SHP77 treated with DMSO at 0.1 percent for 48 hours (cell line): ENCODE data around the gene MPZL3.
"Not testable (repeated sequence)": the region's sequence is repeated elsewhere in the genome, so short reads cannot be mapped to it uniquely, and the experiment has no call there.

Source experiments
- DNase-seq: peaks from one replicate; lab custom pipeline; 2025; lab: John Stamatoyannopoulos, UW

MPZL3 gene

DNA sequence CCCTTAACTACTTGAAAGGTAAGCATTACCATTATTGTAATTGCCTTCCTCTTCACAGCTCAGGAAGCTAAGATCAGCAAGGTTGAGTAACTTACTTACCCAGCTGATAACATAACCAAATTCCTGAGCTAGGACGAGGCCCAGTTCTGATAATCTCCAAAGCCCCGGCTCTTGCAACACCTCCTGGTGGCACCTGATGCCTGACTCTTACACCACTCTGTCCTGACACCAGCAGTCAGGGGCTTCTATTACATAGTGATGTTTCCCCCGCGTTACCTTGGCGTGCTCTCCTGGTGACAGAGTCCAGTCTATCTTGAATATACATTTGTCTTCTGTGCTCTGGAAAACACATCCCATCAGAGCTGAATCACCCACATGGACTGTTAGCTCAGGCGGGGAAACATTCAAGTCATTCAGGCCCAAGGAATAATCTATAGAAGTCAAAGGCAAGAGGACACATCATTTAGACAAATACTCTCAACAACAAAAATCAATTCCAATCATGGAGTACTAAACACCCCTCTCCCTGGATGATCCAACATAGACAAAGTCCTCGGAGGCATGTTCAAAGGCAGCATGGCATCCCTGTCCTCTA, 39.9 kb downstream of the MPZL3 start:
- DNase-seq: no peak

DNA sequence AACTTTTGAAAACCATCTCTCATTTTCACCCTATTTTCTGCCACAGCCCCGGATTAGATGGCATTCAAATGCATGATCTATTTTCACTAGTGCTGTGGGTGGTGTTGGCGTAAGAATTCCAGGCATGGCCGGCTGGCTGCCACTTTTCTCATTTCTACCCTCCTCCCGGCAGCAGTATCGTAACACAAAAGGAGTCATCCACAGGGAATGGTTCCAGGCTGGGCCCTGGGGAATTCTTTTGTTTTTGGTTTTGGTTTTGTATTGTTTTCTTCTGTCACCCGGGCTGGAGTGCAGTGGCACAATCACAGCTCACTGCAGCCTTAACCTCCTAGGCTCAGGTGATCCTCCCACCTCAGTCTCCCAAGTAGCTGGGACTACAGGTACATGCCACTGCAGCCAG, 41.2 kb downstream of the MPZL3 start:
- no peak for DNase-seq

DNA sequence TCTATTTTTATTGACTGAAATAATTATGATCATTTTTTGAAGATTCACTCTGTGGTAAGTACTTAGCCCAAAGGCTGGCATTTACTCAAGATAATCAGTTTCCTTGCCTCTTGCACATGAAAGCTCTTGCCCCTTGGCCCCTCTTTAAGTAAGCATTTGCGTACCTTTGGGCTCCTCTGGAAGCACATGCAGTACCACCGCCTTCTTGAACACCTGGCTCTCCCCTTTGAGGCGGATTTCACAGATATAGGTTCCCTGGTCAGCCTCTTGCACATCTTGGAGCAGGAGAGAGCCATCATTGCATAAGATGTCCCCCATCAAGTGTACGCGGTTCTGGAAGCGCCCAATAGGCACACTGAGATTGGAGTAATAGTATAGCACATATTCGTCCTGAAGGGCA, 41.8 kb downstream of the MPZL3 start:
- DNase-seq: no peak

DNA sequence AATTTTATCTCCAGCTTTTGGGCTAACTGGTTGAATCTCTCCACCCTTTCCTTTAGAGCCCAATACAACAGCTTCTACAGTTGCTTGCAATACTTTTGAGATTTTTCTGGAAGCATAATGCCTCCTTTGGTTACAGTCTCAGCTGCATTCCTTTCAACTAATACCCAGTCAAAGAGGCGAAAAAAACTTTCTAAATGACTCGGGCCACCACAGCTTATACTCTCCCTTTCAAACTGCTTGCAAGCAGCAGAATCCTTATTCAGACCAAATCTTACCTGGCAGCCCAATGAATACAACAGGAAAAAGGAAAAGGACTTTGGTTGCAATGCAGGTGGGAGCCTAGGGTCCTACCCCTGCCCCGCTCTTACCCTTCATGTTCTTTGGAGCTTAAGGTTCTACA, 43.1 kb downstream of the MPZL3 start:
- no peak for DNase-seq

DNA sequence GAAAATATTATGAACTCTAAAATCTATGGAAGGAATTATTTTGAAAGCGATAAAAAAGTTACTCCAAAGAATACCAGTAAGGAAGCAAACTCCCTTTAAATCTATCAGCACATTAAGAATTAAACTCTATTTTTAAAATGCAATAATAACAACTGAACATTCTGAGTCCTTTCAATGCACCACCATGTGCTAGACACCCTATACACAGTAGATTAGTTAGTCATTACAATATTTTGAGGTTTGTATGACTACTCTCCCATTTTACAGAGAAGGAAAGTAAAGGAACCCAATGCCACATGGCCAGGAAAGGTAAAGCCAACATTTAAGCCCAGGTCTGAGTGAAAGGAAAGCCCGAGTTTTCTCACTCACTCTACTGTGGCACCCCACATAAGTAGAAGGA, 45.1 kb downstream of the MPZL3 start:
- DNase-seq: no peak

DNA sequence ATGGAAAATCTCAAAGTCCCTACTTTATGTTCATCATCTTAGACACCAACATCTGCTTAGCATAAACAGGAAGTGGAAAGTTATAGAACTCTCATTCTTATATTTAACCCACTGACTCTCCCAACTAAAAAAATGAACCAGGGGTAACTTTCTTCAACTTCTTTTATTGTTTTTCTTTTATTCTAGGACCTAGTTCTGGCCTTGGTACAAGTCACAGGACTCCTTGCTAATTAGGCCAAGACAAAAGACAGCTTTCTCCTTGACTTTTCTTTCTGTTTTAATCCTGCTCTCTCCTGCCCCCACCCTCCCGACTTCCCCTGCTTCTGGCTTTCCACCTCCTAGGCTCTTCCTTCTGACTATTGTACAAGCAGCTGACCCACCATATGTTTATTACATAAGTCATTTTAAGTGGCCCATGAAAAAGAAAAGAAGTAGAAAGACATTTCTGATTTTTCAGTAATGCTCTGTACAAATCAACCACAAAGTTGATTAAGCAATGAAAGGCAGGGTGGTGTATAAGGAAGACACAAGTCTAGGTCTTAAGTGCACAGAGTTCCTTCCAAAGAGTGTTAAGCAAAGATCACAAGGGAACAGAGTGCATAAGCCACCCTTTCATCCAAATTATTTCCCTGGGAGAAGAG, 45.7 kb downstream of the MPZL3 start:
- DNase-seq: no peak

DNA sequence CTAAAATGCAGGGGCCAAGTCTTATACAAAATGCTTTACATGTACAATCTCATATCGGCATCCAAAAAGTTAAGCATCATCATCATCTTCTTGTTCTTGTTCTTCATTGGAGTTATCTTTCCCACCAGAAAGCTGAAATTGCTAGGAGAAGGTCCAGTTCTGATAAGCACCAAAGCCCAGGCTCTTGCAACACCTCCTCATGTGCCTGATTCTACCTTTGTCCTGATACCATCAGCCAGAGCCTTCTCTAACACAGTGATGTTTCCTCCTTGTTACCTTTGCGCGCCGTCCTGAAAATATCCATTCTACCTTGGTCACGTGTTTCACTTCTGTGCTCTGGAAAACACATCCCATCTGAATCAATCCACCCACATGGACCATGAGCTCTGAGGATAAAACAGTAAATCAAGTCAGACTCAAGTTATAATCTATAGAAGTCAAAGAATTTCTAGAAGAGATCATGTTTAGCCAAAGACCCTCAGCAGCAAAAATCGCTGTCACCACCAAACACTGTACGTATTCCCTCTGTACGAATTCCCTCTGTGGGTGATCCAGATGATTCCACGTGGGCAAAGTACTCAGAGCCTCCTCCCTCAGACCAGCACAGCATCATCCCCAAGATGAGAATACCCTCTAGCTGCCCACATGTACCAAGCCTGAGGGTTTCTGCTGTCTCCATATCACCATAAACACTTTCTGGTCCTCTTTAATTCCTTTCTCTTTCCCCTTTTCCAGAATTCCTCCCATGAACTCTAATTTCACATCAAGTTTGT, 46.4 kb downstream of the MPZL3 start:
- no peak for DNase-seq

DNA sequence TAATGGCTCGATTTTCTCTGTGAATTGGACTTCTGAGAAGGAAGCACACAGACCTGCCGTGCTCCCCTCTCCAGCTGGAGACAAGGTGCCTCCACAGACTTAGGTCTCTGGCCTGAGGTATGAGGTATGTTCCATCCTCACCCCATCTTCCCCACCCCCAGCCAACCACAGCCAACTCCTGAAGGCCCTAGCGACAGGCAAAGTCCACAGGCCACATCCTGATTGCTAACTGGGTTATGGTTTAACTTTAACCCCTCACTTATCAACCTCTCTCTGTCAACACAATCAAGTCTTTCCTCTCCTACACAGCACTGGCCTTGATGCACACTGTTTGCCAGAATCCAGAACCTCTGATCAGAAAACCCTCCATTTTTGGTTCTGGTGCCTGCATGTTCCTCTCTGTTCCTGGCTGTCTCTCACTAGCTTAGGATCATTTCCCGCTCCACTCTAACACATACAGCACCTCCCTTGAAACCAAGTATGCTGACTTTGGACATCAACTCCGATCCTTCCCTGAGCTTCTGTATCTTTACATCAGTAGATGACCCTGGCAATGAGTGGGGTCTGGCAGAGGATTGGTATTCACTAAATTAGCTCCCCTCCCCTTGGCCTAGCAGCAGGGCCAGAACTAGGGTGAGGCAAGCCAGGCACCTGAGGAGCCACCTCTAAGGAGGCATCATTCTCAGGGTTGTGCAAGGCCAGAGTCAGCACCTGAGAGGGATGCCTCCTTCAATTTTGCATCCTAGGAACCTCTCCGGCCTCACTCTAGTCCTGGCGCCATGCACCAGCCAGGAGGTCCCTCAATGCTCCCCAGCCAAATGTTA, 49.4 kb downstream of the MPZL3 start:
- no peak for DNase-seq

DNA sequence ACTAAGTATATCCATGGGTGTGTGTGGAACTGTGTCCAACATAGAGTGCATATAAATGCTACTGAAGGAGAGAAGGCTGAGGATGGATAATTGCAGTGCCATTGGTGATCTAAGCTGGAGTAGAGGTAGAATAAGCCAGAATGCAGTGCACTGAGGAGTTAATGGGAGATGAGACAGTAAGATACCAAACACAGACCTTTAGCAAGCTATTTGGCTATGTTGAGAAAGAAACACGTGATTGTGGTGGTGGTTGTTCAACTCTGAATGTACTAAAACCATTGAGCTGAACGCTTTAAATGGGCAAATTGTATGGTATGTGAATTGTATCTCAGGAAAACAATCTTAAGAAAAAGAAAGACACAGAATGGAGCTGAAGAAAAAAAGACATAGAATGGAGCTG, 50.2 kb downstream of the MPZL3 start:
- no peak for DNase-seq

DNA sequence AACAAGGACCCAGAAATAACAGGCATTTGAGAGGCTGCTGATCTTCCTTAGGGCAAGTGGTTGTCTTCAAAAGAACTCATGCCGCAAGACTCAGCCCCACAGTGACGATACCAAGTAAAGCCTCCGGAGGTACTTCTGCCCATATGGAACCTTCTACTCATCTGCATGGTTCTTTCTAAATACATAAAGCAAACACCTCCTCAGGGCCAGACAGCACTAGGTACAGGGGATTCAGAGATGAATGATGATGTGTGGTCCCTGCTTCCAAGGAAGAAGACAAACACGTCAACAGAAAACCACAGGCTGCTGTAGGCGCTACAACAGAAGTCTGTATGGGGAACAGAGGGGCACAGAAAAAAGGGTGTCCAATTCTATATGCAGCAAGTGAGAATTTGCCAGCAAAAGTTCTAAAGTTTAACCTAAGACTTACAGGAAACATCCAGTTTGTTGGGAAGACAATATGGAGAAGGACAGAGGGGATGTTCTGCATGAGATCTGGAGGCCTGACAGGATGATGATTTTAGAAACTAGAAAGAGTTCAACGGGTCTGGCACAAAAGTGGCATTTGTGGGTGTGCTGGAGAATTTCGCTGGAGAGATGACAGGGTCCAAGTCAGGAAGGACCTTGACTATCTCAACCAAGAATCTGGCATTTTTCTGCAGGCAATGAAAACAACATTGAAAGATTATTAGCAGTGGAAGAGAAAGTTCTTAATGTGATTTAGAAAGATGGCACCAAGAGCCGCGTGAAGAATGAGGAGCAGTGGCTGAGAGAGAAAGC, 51.1 kb downstream of the MPZL3 start:
- no peak for DNase-seq

DNA sequence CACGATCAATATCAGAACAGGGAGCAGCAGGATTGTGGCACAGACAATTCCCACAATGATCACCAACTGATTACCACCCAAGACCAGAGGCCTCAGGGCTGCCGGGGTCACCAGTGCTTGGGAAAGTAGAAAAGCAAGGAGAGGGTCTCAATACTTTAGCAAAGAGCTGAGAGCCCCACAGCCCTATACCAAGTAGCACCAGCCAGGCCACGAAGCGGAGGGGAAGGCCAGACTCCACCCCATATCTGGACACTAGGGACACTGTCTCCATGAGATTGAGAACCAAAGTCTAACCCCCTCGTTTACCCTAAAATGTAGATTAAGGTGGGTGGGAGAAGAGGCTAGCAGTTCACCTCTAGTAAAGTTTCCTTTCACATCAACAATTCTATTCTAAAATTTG, 51.7 kb downstream of the MPZL3 start:
- DNase-seq: no peak

DNA sequence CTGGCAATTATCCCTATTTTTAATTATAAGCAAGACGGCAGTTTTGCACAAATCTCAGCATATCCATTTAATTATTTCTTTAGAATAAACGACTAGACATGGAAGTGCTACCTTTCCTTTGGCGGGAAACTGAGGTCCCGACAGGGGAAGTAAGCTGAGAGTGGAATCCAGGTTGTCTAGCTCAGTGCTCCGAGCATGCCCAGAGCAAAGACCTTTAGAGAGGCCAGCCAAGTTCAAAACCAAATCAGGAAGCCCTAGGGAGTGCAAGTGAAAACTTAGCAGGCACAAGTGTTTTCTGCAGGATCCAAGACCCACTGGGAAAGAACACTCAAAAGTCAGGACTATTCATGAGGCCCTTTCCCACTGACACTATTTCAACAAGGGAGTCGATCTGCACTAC, 53.0 kb downstream of the MPZL3 start:
- DNase-seq: no peak

DNA sequence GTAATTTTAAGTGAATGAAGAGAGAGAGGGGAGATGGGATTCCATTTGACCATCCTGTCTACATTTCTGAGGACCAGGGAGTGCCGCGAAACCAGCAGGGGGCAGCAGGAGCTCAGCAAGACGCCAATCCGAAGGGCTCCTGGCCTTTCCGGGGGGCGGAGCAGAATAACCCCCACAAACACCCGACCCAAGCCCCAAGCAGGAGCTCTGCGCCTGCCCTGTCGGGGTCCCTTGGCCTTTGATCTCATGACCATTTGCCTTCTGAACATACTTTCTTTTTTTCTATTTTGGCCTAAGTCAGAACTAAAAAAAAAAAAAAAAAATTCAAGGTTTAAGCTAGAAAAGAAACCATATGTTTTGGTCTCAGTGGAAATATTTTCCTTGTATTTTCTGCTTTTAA, 53.8 kb downstream of the MPZL3 start:
- DNase-seq: no peak

DNA sequence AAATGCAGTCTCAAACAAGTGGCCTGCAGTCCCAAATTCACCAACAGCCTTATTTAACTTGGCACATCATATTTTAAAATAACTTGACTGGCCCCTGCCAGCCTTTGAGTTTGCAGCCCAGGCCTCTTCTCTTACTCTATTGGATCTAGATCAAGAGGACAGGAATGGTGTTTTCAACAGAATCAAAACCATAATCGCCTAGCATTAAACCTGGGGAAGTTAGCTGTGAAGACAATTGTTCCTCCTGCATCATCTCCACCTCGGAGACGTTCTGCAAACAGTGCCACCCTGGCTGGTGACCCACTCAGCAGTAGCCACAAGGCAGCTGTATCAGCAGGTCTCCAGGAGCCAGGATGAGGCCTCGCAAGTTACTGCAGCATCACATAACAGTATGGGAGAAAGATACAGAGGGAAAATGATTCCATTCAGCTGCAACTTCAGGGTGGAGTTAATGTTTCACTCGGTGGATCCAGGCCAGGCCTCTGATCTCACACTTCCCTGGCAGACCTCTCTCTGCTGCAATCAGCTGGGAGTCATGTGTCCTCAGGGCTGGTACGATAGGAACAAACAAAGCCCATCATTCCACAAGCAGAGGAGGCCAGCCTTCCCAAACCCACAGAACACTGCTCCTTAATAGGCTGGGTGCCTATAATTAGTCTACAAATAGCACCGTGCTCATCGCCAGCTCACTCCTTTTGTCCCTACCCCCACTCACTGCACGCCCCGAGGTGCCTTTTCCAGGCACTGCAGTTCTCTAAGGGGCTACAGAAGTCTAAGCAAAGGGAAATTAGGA, 57.1 kb downstream of the MPZL3 start:
- no peak for DNase-seq

DNA sequence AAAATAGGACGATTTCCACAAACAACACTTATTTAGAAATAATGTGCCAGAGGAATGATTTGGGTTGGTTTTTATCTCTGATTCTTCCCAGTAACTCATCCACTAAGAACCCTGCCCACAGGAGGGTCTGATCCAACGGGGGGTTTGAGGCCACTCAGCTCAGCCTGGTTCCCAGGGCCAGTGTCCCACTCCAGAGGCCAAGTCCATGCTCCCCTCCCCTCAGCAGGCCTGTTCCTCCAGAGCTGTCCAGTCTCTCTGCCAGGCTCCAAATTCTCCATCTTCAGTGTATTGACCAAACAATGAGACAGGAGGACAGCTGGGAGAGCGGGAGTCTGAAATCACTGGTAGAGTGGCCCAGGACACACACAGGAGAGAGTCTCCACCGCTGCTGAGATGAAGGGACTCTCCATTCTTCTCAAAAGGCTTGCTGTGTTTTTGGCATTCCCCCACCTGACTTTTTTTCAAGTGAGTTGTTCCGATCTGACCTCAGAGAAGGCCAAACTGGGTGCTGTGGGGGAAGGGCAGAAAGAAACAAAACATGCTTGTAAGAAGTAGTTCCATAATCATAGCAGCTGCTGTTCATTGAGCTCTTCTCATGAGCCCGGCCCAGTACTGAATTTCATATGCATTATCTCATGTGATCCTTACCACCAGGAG, 58.1 kb downstream of the MPZL3 start:
- no peak for DNase-seq

DNA sequence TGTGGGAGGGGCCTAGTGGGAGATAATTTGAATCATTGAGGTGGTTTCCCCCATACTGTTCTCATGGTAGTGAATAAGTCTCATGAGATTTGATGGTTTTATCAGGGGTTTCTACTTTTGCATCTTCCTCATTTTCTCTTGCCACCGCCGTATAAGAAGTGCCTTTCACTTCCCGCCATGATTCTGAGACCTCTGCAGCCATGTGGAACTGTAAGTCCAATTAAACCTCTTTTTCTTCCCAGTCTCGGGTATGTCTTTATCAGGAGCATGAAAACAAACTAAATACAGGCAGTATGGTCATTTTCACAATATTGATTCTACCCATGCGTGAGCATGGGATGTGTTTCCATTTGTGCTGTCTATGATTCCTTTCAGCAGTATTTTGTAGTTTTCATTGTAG, 59.3 kb downstream of the MPZL3 start:
- DNase-seq: not testable (repeated sequence)

DNA sequence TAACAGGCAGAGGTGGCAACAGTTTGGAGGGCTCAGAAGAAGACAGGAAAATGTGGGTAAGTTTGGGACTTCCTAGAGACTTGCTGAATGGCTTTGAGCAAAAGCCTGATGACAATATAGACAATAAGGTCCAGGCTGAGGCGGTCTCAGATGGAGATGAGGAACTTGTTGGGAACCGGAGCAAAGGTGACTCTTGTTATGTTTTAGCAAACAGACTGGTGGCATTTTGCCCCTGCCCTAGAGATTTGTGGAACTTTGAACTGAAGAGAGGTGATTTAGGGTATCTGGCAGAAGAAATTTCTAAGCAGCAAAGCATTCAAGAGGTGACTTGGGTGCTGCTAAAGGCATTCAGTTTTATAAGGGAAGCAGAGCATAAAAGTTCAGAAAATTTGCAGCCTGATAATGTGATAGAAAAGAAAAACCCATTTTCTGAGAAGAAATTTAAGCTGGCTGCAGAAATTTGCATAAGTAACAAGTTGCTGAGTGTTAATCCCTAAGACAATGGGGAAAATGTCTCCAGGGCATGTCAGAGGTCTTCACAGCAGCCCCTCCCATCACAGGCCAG, 61.1 kb downstream of the MPZL3 start:
- not testable (repeated sequence) for DNase-seq

DNA sequence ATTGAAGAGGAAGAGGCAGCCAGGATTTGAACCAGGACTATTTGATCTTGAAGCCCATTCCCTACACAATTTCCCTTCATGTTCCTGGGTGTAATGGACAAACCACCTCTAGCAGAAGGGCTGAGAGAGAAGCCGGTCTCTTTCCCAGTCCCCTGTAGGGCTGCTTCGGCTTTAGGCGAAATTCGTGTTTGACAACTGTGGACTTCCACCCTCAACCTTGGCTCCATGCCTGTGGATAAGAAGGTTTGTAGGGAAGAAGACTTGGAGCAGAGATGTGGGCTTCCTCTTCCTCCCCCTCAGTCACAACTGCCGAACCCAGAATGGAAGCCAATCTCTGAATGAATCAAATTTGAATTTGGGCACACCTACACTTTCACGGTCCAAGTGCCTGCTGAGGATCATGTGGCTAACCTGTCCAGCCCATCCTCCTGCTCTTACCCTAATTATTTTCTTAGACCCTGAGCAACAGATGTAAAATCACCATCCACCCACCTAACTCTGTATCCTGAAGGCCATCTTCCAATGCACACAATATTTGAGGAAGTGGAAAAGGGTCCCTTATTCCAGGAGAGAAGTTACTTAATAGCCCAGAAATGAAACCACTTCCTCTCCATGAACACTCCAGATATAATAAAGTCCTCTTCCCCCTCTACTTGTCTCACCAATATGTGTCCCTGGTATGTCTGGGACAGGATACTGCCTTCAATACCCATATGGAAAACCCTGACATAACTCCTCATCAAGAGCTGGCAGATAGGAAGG, 65.6 kb downstream of the MPZL3 start:
- DNase-seq: no peak
